Activated CD8-positive, alpha-beta memory T cell treated with anti-CD3 and anti-CD28 coated beads, Interleukin-2, amount 10 ng/mL, durations not matched to agents 7 days and 5 days (primary cell): ENCODE data around the gene HPRT1. TPM values are rescaled to one million over a fixed set of nuclear protein-coding genes. Genes with fewer than 3 reads are reported as not detected.

Experiments used
- microRNA-seq: library from miRNA; unstranded; fragments of <30 nt; microRNA quantifications from one replicate; pipeline ENCODE4 v1.2.0, GENCODE V29; 2022
- total RNA-seq, 2 experiments: library from RNA; stranded (reverse); gene quantifications; one replicate each; pipeline ENCODE4 v1.2.3, GENCODE V29; 2021

Gene HPRT1
- total RNA-seq, 2 experiments from 2014 or later = 81.4 to 86.5 TPM

Small RNAs within 50 kb of the gene (microRNA-seq; reads per million reads assigned to microRNA genes)
- gene MIR424 (5,868 reads per million, percentile 94 among the genes with 10 or more reads in this experiment), gene MIR450A1 (4.7 reads per million, percentile 11 among the genes with 10 or more reads in this experiment), gene MIR450A2 (9.8 reads per million, percentile 30 among the genes with 10 or more reads in this experiment), gene MIR450B (7.2 reads per million, percentile 22 among the genes with 10 or more reads in this experiment), gene MIR503 (220 reads per million, percentile 74 among the genes with 10 or more reads in this experiment), gene MIR542 (29.8 reads per million, percentile 49 among the genes with 10 or more reads in this experiment)

Other genes with a start within 250 kb of the HPRT1 start
- gene CCDC160, start 223.0 kb upstream of the HPRT1 start, total RNA-seq = not detected
- 10 to 100 TPM; 28.4 to 47.8 TPM for gene PHF6, start 86.9 kb upstream of the HPRT1 start, total RNA-seq
- not detected for gene PLAC1, start 198.3 kb downstream of the HPRT1 start, total RNA-seq